ENCODE results near the gene C1GALT1C1L.

Gene C1GALT1C1L

DNA sequence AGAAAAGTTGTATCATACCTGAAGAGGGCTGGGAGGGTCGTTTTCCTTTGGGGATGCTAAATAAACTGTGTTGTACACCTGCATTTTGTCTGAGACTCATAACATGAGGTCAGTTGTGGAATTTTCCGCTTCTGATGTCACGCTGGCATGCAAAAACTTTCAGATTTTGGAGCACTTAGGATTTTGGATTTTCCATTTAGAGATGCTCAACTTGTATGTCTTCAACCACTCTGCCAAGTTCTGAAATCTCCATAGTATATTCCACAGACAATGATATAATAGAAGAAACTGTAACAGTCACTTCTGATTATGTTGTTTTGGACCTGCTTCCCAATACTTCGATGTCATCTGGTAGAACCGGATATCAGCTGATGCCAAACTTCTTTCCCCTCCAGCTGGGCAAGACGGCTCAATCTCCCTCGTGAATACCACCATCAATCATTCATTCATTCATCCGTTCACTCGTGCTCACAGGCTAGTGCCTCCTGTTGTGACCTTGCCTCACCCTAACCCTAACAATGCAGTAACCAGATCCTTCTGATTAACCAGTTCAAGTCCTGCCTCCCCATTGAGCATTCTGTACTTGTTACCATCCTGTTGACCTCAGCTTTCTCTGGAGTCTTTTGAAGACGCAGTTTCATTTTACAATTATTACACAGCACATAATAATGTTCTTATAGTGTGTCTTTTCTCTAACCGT is 44.5 kb downstream of the C1GALT1C1L start:
- TF ChIP-seq, protein P1, sequence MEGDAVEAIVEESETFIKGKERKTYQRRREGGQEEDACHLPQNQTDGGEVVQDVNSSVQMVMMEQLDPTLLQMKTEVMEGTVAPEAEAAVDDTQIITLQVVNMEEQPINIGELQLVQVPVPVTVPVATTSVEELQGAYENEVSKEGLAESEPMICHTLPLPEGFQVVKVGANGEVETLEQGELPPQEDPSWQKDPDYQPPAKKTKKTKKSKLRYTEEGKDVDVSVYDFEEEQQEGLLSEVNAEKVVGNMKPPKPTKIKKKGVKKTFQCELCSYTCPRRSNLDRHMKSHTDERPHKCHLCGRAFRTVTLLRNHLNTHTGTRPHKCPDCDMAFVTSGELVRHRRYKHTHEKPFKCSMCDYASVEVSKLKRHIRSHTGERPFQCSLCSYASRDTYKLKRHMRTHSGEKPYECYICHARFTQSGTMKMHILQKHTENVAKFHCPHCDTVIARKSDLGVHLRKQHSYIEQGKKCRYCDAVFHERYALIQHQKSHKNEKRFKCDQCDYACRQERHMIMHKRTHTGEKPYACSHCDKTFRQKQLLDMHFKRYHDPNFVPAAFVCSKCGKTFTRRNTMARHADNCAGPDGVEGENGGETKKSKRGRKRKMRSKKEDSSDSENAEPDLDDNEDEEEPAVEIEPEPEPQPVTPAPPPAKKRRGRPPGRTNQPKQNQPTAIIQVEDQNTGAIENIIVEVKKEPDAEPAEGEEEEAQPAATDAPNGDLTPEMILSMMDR (IDR thresholded peaks at IDR 0.05; ENCODE audit: borderline replicate concordance, insufficient read depth, low read depth, low read length), result no peak

More for the DNA sequence above, 44.5 kb downstream of the C1GALT1C1L start:
- no peak overlapping the region for H3K4me3 ChIP-seq (ENCODE audit: low read depth, low read length)

All from GM12875 (cell line).